ENCODE measurements around the gene HLA-DPB1. TPM values are rescaled to one million over a fixed set of nuclear protein-coding genes. Genes with fewer than 3 reads are reported as not detected.

The HLA-DPB1 gene
- polyA plus RNA-seq, 1 donor from 2014 or later, result 2.3 TPM

- TF ChIP-seq EZH2 (IDR thresholded peaks at IDR 0.05; ENCODE audit: borderline replicate concordance, insufficient read depth, low read length, poor library complexity, severe bottlenecking), result no peak
- TF ChIP-seq POLR2AphosphoS5 (IDR thresholded peaks at IDR 0.05), result no peak
- TF ChIP-seq REST (IDR thresholded peaks at IDR 0.05; ENCODE audit: borderline replicate concordance), result no peak
- TF ChIP-seq EP300 (conservative IDR thresholded peaks at IDR 0.05; ENCODE audit: poor library complexity, severe bottlenecking), result no peak
- TF ChIP-seq TAF1 (IDR thresholded peaks at IDR 0.05; ENCODE audit: low read depth), result no peak
- TF ChIP-seq RAD21 (conservative IDR thresholded peaks at IDR 0.05), result no peak
- TF ChIP-seq MXI1 (conservative IDR thresholded peaks at IDR 0.05; ENCODE audit: poor library complexity, severe bottlenecking), result no peak
- TF ChIP-seq SMC3 (conservative IDR thresholded peaks at IDR 0.05; ENCODE audit: poor library complexity), result no peak
- TF ChIP-seq CTCF (IDR thresholded peaks at IDR 0.05; ENCODE audit: poor library complexity, severe bottlenecking), result no peak
- H3K9me2 ChIP-seq (ENCODE audit: insufficient read depth, low read length), result no peaks in the 10 kb centered on the region
- no peaks in the 10 kb centered on the region for H3K36me3 ChIP-seq (ENCODE audit: insufficient read depth, low read length)
- H3K79me2 ChIP-seq (replicated peaks; ENCODE audit: insufficient read depth, low read length), result no peaks in the 10 kb centered on the region
- no peaks in the 10 kb centered on the region for H3F3A ChIP-seq (ENCODE audit: insufficient read depth, low read length, poor library complexity, severe bottlenecking)
- no peak overlapping the region for H3K27ac ChIP-seq (ENCODE audit: low read length)
- no peak overlapping the region for H2AFZ ChIP-seq (ENCODE audit: low read depth, low read length)
- no peak overlapping the region for H3K4me2 ChIP-seq (ENCODE audit: low read length)
- no peaks in the 10 kb centered on the region for H3K27me3 ChIP-seq (ENCODE audit: insufficient read depth, low read depth, low read length)
- no peaks in the 10 kb centered on the region for H3K9me3 ChIP-seq (ENCODE audit: low read length)
- no peak overlapping the region for H3K9ac ChIP-seq (ENCODE audit: low read length)
- no peak overlapping the region for H3K4me3 ChIP-seq (ENCODE audit: low read length)
- H4K20me1 ChIP-seq (ENCODE audit: insufficient read depth), result no peaks in the 10 kb centered on the region
These were observed 3.2 kb downstream of the HLA-DPB1 start for GRCh38 chr6:33078919-33079521.

- Histone ChIP-seq H3F3A (ENCODE audit: insufficient read depth, low read length, poor library complexity, severe bottlenecking) (no peaks in the 10 kb centered on the region), H3K9me3 (ENCODE audit: low read length) (no peaks in the 10 kb centered on the region), H3K79me2 (replicated peaks; ENCODE audit: insufficient read depth, low read length) (no peaks in the 10 kb centered on the region), H2AFZ (ENCODE audit: low read depth, low read length) (no peak overlapping the region), H3K36me3 (ENCODE audit: insufficient read depth, low read length) (no peaks in the 10 kb centered on the region), H3K27ac (ENCODE audit: low read length) (no peak overlapping the region), H3K4me3 (ENCODE audit: low read length) (no peak overlapping the region), H4K20me1 (ENCODE audit: insufficient read depth) (no peaks in the 10 kb centered on the region), H3K9ac (ENCODE audit: low read length) (no peak overlapping the region), H3K27me3 (ENCODE audit: insufficient read depth, low read depth, low read length) (no peaks in the 10 kb centered on the region), H3K9me2 (ENCODE audit: insufficient read depth, low read length) (no peaks in the 10 kb centered on the region), H3K4me2 (ENCODE audit: low read length) (no peak overlapping the region)
- TF ChIP-seq MXI1 (conservative IDR thresholded peaks at IDR 0.05; ENCODE audit: poor library complexity, severe bottlenecking), result no peak
- TF ChIP-seq RAD21 (conservative IDR thresholded peaks at IDR 0.05), result no peak
- no peak for TF ChIP-seq EP300 (conservative IDR thresholded peaks at IDR 0.05; ENCODE audit: poor library complexity, severe bottlenecking)
- TF ChIP-seq TAF1 (IDR thresholded peaks at IDR 0.05; ENCODE audit: low read depth), result no peak
- TF ChIP-seq EZH2 (IDR thresholded peaks at IDR 0.05; ENCODE audit: borderline replicate concordance, insufficient read depth, low read length, poor library complexity, severe bottlenecking), result no peak
- no peak for TF ChIP-seq POLR2AphosphoS5 (IDR thresholded peaks at IDR 0.05)
- no peak for TF ChIP-seq SMC3 (conservative IDR thresholded peaks at IDR 0.05; ENCODE audit: poor library complexity)
- TF ChIP-seq REST (IDR thresholded peaks at IDR 0.05; ENCODE audit: borderline replicate concordance), result no peak
- TF ChIP-seq CTCF (IDR thresholded peaks at IDR 0.05; ENCODE audit: poor library complexity, severe bottlenecking), result no peak
These were observed 3.8 kb downstream of the HLA-DPB1 start for GRCh38 chr6:33079580-33079979.

Measured in neural cell (in vitro differentiated cells).